ENCODE measurements around the gene FUOM.
"Not testable (repeated sequence)": the region's sequence is repeated elsewhere in the genome, so short reads cannot be mapped to it uniquely, and the experiment has no call there.

The FUOM gene

GRCh38 chr10:133328358-133329343 lies 29.2 kb downstream of the FUOM start:
- DNase-seq, result no peak

GRCh38 chr10:133327651-133328357 lies 30.0 kb downstream of the FUOM start:
- no peak for DNase-seq

GRCh38 chr10:133326745-133327650 lies 30.8 kb downstream of the FUOM start:
- DNase-seq, result no peak

- DNase-seq, result no peak
These were observed 31.6 kb downstream of the FUOM start for GRCh38 chr10:133326223-133326551.

GRCh38 chr10:133325440-133326222 lies 32.2 kb downstream of the FUOM start:
- DNase-seq, result no peak

- no peak for DNase-seq
These were observed 33.0 kb downstream of the FUOM start for GRCh38 chr10:133324857-133325260.

GRCh38 chr10:133324198-133324792 lies 33.5 kb downstream of the FUOM start:
- no peak for DNase-seq

- not testable (repeated sequence) for DNase-seq
These were observed 35.6 kb downstream of the FUOM start for GRCh38 chr10:133322064-133322709.

- DNase-seq, result not testable (repeated sequence)
These were observed 36.9 kb downstream of the FUOM start for GRCh38 chr10:133320852-133321422.

- DNase-seq, result no peak
These were observed 39.2 kb downstream of the FUOM start for GRCh38 chr10:133318494-133319127.

- no peak for DNase-seq
These were observed 41.1 kb downstream of the FUOM start for GRCh38 chr10:133316732-133317131.

GRCh38 chr10:133316266-133316665 lies 41.6 kb downstream of the FUOM start:
- no peak for DNase-seq

- DNase-seq, result no peak
These were observed 42.0 kb downstream of the FUOM start for GRCh38 chr10:133315847-133316246.

- DNase-seq, result no peak
These were observed 42.9 kb downstream of the FUOM start for GRCh38 chr10:133314911-133315310.

- no peak for DNase-seq
These were observed 44.6 kb downstream of the FUOM start for GRCh38 chr10:133313192-133313591.

- no peak for DNase-seq
These were observed 45.1 kb downstream of the FUOM start for GRCh38 chr10:133312769-133313145.

- no peak for DNase-seq
These were observed 45.6 kb downstream of the FUOM start for GRCh38 chr10:133312016-133312768.

- DNase-seq, result no peak
These were observed 46.2 kb downstream of the FUOM start for GRCh38 chr10:133311570-133311969.

- no peak for DNase-seq
These were observed 47.0 kb downstream of the FUOM start for GRCh38 chr10:133310789-133311188.

GRCh38 chr10:133310399-133310755 lies 47.4 kb downstream of the FUOM start:
- DNase-seq, result no peak

Data from cortex of kidney (tissue), 1 donor.